K562 (cell line): Measurements from ENCODE around the gene PIK3C2B. TPM values are rescaled to one million over a fixed set of nuclear protein-coding genes. Genes with fewer than 3 reads are reported as not detected.

Source experiments
- ATAC-seq: fragments of 200-7000 bp; cut with Tn5 transposase; 3 replicates; pipeline ENCODE4 v1.9.1; 2020; ENCODE audit warnings: moderate library complexity
- BruUV-seq: library from RNA; stranded (reverse); fragments of 400-500 nt; replicated peaks from 2 replicates; lab custom pipeline; 2021; lab: Mats Ljungman, UMichigan
- CTCF ChIA-PET: fragments of 300-600 bp; formaldehyde crosslinking; extraction: SDS; loops from one replicate; lab custom pipeline; 2021; ENCODE audit warnings: low intra/inter-chr PET ratio; lab: Yijun Ruan, JAX
- POLR2A ChIA-PET: fragments of 300-600, 350-650 bp; sonication (Branson Sonifier 250); formaldehyde crosslinking; extraction: SDS; loops from one replicate; lab custom pipeline; 2021; ENCODE audit warnings: antibody characterized with exemption, inconsistent platforms; lab: Yijun Ruan, JAX
- DNase-seq, 4 experiments: peaks; one replicate each; pipeline versions ENCODE4 v3.0.0 to v3.0.0-alpha.2; 2011 to 2018; ENCODE audit warnings: low spot score in 3 of 4, mixed read lengths in 3 of 4; ENCODE audit errors: extremely low read depth in 1 of 4
- FAIRE-seq: peaks from 2 replicates; lab custom pipeline; 2011; peaks lifted over from hg19 to GRCh38; lab: Jason Lieb, UNC
- H2AFZ ChIP-seq: 2 replicates; pipeline ENCODE4 v1.6.0; 2011; ENCODE audit warnings: low read depth, low read length, control low read depth, inconsistent platforms
- H3K27ac ChIP-seq: fragments of 200-600 bp; 3 replicates; pipeline ENCODE4 v1.8.0; 2011; ENCODE audit warnings: low read depth, mild to moderate bottlenecking, control low read depth, inconsistent platforms, low read length, moderate library complexity, mixed read lengths; ENCODE audit errors: extremely low read depth
- H3K27me3 ChIP-seq, 2 experiments: fragments of 300-600 bp in 1 of 2; 2 replicates in 1 of 2; 3 replicates in 1 of 2; pipeline versions ENCODE4 v1.6.0 to v1.8.0; 2011; ENCODE audit warnings: inconsistent platforms in 2 of 2, low read length in 2 of 2, mild to moderate bottlenecking in 1 of 2, mixed read lengths in 1 of 2, moderate library complexity in 1 of 2; ENCODE audit not compliant: control insufficient read depth in 2 of 2, insufficient read depth in 2 of 2
- H3K36me3 ChIP-seq: fragments of 300-600 bp; 3 replicates; pipeline ENCODE4 v1.8.0; 2011; ENCODE audit warnings: mild to moderate bottlenecking, low read length, inconsistent platforms; ENCODE audit not compliant: control insufficient read depth, insufficient read depth
- H3K4me1 ChIP-seq, 2 experiments: fragments of 200-600 bp in 1 of 2; replicated peaks in 1 of 2; 2 replicates in 1 of 2; 3 replicates in 1 of 2; pipeline versions ENCODE4 v1.5.1 to v1.8.0; 2011; ENCODE audit warnings: inconsistent platforms in 2 of 2, low read length in 2 of 2, mild to moderate bottlenecking in 1 of 2, mixed read lengths in 1 of 2, moderate library complexity in 1 of 2; ENCODE audit not compliant: control insufficient read depth in 2 of 2, insufficient read depth in 2 of 2
- H3K4me2 ChIP-seq: 2 replicates; pipeline ENCODE4 v1.6.1; 2011; ENCODE audit warnings: low read length, control low read depth, inconsistent platforms, mixed read lengths; ENCODE audit not compliant: insufficient read depth
- H3K4me3 ChIP-seq: fragments of 200-600 bp; sonication (generic), shearing (Covaris generic); 2 replicates; pipeline ENCODE4 v1.5.1; 2016; ENCODE audit warnings: control low read depth, inconsistent platforms
- H3K79me2 ChIP-seq: fragments of 200-600 bp; 3 replicates; pipeline ENCODE4 v1.8.0; 2011; ENCODE audit warnings: low read length, inconsistent platforms; ENCODE audit not compliant: control insufficient read depth, insufficient read depth
- H3K9ac ChIP-seq, 2 experiments: 2 replicates each; pipeline versions ENCODE4 v1.6.0 to v1.6.1; 2011; ENCODE audit warnings: low read depth in 2 of 2, low read length in 2 of 2, control low read depth in 1 of 2, inconsistent platforms in 1 of 2, mild to moderate bottlenecking in 1 of 2, mixed read lengths in 1 of 2; ENCODE audit not compliant: insufficient read depth in 1 of 2
- H3K9me1 ChIP-seq: one replicate; pipeline ENCODE4 v1.6.0; 2011; ENCODE audit warnings: inconsistent platforms, mild to moderate bottlenecking, low read length, moderate library complexity; ENCODE audit not compliant: control insufficient read depth, insufficient read depth
- H3K9me3 ChIP-seq: replicated peaks from 2 replicates; pipeline ENCODE4 v1.5.1; 2011; ENCODE audit warnings: low read depth, low read length, inconsistent platforms; ENCODE audit not compliant: control insufficient read depth, insufficient read depth
- H4K20me1 ChIP-seq: replicated peaks from 2 replicates; pipeline ENCODE4 v1.6.1; 2011; ENCODE audit warnings: low read length, inconsistent platforms, mixed read lengths; ENCODE audit not compliant: control insufficient read depth, insufficient read depth
- DMBX1 ChIP-seq: fragments of 250-450 bp; sonication (Bioruptor Pico); IDR thresholded peaks from 2 replicates; pipeline ENCODE4 v1.8.0; 2022; ENCODE audit warnings: inconsistent platforms, mild to moderate bottlenecking, moderate library complexity, borderline replicate concordance
- FUS ChIP-seq: fragments of 200-400 bp; formaldehyde crosslinking; optimal IDR thresholded peaks from 2 replicates; pipeline ENCODE3; 2017; ENCODE audit warnings: low read depth, low read length
- KAT7 ChIP-seq: sonication (generic); formaldehyde crosslinking; IDR thresholded peaks from 2 replicates; pipeline ENCODE4 v1.8.0; 2022; ENCODE audit warnings: missing genetic modification reagents, mild to moderate bottlenecking, borderline replicate concordance
- KLF16 ChIP-seq: IDR thresholded peaks from 2 replicates; pipeline ENCODE4 v1.6.1; 2016; ENCODE audit warnings: antibody characterized with exemption
- NR2F6 ChIP-seq: fragments of 450-650 bp; formaldehyde crosslinking; IDR thresholded peaks from 2 replicates; pipeline ENCODE4 v1.4.0; 2020; ENCODE audit warnings: mild to moderate bottlenecking
- RB1 ChIP-seq: fragments of 450-650 bp; IDR thresholded peaks from 2 replicates; pipeline ENCODE4 v1.6.1; 2017; ENCODE audit warnings: low read depth, mild to moderate bottlenecking
- SOX6 ChIP-seq: fragments of 450-650 bp; IDR thresholded peaks from 2 replicates; pipeline ENCODE4 v1.6.1; 2014; ENCODE audit warnings: mild to moderate bottlenecking
- SRSF1 ChIP-seq: fragments of 200-400 bp; formaldehyde crosslinking; IDR thresholded peaks from 2 replicates; pipeline ENCODE4 v1.6.1; 2017; ENCODE audit warnings: mild to moderate bottlenecking, low read depth, low read length, moderate library complexity
- SRSF9 ChIP-seq: fragments of 200-400 bp; formaldehyde crosslinking; IDR thresholded peaks from 2 replicates; pipeline ENCODE4 v1.6.1; 2017; ENCODE audit warnings: low read depth, low read length, borderline replicate concordance
- TEAD1 ChIP-seq, 2 experiments: fragments of 450-650 bp in 1 of 2; sonication (generic) in 1 of 2; formaldehyde crosslinking; IDR thresholded peaks; 2 replicates each; pipeline versions ENCODE4 v1.4.0 to v1.8.0; 2020 to 2022; ENCODE audit warnings: mild to moderate bottlenecking in 2 of 2, missing genetic modification reagents in 1 of 2
- ZFPM2 ChIP-seq: fragments of 250-450 bp; sonication (Bioruptor Pico); IDR thresholded peaks from 2 replicates; pipeline ENCODE4 v1.5.1; 2022; ENCODE audit warnings: mild to moderate bottlenecking
- ZNF274 ChIP-seq: IDR thresholded peaks from 2 replicates; pipeline ENCODE4 v1.6.1; 2011; ENCODE audit warnings: low read depth, mild to moderate bottlenecking, low read length, moderate library complexity, borderline replicate concordance
- ZNF445 ChIP-seq: fragments of 250-450 bp; sonication (Bioruptor Pico); IDR thresholded peaks from 2 replicates; pipeline ENCODE4 v1.4.0; 2020; ENCODE audit warnings: low read depth, mild to moderate bottlenecking, moderate library complexity
- WGBS: fragments of 100-300 bp; shearing (Covaris generic); methylation state at CpG from one replicate; pipeline ENCODE4 v1.1.6; 2016; ENCODE audit warnings: low coverage, mixed read lengths; ENCODE audit not compliant: insufficient coverage; ENCODE audit errors: missing lambda C conversion rate; 5-methylcytosine and 5-hydroxymethylcytosine counted together
- in situ Hi-C: fragments of 300-500 bp; cut with MboI; formaldehyde crosslinking; loops from 4 replicates; pipeline ENCODE4 v1.15.0; 2018; ENCODE audit warnings: inconsistent platforms, mixed read lengths
- intact Hi-C: fragments of 100-400 bp; cut with micrococcal nuclease; formaldehyde crosslinking; loops from 2 replicates; pipeline ENCODE4 v1.14.2; 2022
- polyA plus RNA-seq, 8 experiments: library from polyadenylated mRNA; depleted of rRNA in 4 of 8; stranded (reverse) in 5 of 8; unstranded in 3 of 8; fragments of >200 nt; fragmentation: Nextera tagmentation in 2 of 8; fragmentation: Illumina TruSeq in 1 of 8; extraction: Ambion mirVana in 2 of 8; extraction: Trizol in 1 of 8; gene quantifications; 2 replicates each; pipeline versions ENCODE4 v1.2.1 to v1.2.3, GENCODE V29; 2011 to 2014; ENCODE audit warnings: inconsistent platforms in 1 of 8, missing spikeins in 1 of 8
- total RNA-seq, 7 experiments: library from RNA; depleted of rRNA in 6 of 7; stranded (reverse); fragments of >200 nt in 6 of 7; fragmentation: Illumina TruSeq in 2 of 7; extraction: Trizol in 2 of 7; gene quantifications; 2 replicates each; pipeline versions ENCODE4 v1.2.1 to v1.2.3, GENCODE V29; 2011 to 2021; ENCODE audit warnings: low replicate concordance in 1 of 7
- TF ChIP-seq, protein P1 (sequence below), 2 experiments: fragments of 450-650 bp; conservative IDR thresholded peaks; 2 replicates each; pipeline ENCODE4 v1.6.1; 2017; ENCODE audit warnings: mild to moderate bottlenecking in 2 of 2, moderate library complexity in 2 of 2
- TF ChIP-seq, protein P2 (sequence below): fragments of 450-650 bp; formaldehyde crosslinking; conservative IDR thresholded peaks from 2 replicates; pipeline ENCODE4 v1.4.0; 2022; ENCODE audit warnings: mild to moderate bottlenecking, missing genetic modification characterization

PIK3C2B gene
- total and polyA plus RNA-seq, 9 of the 15 experiments (the other 6 are each of a cell fraction or from before 2014, with no cell fraction given): 0.10 to 2.9 (median 0.72) TPM

DNA sequence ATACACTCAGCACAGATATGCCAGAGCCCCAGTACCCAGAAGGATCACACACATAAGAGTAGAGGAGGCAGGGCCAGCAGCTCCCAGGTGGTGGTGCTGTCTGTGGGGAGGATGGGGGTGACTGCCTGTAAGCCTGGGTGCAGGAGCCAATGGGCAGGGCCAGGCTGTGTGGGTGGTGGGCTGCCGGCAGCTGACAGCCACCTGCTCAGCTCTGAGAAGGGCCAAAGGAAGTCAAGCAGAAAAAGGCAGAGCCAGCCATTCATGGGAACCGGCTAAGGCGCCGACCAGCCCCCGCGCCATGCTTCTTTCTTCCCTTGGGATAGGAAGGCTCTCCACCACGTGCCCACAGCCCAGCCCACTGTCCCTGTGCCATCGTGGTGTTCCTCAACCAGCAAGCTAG is 14.1 kb downstream of the PIK3C2B start (continued):
- TF ChIP-seq, protein P1, sequence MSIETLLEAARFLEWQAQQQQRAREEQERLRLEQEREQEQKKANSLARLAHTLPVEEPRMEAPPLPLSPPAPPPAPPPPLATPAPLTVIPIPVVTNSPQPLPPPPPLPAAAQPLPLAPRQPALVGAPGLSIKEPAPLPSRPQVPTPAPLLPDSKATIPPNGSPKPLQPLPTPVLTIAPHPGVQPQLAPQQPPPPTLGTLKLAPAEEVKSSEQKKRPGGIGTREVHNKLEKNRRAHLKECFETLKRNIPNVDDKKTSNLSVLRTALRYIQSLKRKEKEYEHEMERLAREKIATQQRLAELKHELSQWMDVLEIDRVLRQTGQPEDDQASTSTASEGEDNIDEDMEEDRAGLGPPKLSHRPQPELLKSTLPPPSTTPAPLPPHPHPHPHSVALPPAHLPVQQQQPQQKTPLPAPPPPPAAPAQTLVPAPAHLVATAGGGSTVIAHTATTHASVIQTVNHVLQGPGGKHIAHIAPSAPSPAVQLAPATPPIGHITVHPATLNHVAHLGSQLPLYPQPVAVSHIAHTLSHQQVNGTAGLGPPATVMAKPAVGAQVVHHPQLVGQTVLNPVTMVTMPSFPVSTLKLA (conservative IDR thresholded peaks at IDR 0.05): no peak
- TF ChIP-seq, protein P2, sequence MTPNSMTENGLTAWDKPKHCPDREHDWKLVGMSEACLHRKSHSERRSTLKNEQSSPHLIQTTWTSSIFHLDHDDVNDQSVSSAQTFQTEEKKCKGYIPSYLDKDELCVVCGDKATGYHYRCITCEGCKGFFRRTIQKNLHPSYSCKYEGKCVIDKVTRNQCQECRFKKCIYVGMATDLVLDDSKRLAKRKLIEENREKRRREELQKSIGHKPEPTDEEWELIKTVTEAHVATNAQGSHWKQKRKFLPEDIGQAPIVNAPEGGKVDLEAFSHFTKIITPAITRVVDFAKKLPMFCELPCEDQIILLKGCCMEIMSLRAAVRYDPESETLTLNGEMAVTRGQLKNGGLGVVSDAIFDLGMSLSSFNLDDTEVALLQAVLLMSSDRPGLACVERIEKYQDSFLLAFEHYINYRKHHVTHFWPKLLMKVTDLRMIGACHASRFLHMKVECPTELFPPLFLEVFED: no peak
- TF ChIP-seq NR2F6 (CRISPR knock-in tag): no peak
- TF ChIP-seq TEAD1 (CRISPR knock-in tag; IDR thresholded peaks at IDR 0.05): no peak
- TF ChIP-seq ZFPM2 (CRISPR knock-in tag): no peak
- TF ChIP-seq SRSF9: no peak
- TF ChIP-seq, all 486 proteins: peak for 0

DNA sequence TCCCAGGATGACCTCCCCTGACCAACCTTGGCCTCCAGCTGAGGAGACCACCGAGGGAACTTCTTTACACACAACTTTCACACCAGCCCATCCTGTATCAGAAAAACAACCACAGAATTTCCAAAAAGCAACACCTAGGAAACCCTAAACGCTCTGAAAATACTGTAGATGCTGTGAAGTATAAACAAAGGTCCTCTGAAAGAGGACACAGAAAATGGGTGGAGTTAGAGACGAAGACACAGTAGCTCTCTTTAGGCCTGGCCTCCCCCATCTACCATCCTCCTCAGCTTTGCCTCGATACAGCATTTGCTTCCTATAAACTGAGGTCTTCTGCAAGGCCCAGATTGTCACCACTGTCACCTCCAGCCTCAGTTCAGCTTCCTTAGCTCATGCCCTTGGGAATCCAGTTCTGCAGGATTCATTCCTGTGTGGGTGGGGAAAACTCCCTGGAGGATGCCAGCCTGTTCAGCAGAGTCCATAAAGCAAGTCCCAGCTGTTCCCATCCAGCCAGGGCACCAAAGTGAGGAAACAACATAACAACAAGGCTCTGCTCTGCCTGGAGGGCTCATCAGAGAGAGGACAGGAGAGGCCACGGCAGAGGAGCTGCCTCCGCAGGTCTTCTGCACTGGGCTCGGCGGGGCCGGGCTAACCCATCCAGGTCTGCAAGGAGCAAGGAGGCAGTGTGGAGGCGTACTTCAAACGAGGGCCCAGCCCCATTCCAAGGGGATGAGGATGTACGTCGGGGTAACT is 15.0 kb downstream of the PIK3C2B start:
- no TSS peak for BruUV-seq
- Histone ChIP-seq H3K79me2 (no peaks in the 10 kb centered on the region), H2AFZ (no peak overlapping the region), H3K4me3 (no peak overlapping the region), H3K9me1 (no peaks in the 10 kb centered on the region), H4K20me1 (no peaks in the 10 kb centered on the region), H3K36me3 (no peaks in the 10 kb centered on the region), H3K9ac (0 out of 4 replicates have a peak overlapping the region, but pooled peaks of 1 of the 2 experiments have one; percentile 2), H3K9me3 (no peaks in the 10 kb centered on the region), H3K4me2 (no peak overlapping the region), H3K4me1 (peaks cover 0 to 4% of the 10 kb centered on the region in 2 experiments; a peak in 2 of 5 replicates), H3K27me3 (peaks cover 38 to 64% of the 10 kb centered on the region in 2 experiments), H3K27ac (no peak overlapping the region)
- 9% methylated on average over 13 of the region's 13 CpGs for WGBS
- ATAC-seq: no peak
- no peak for FAIRE-seq
- DNase-seq: no peak
- in situ Hi-C loops: no loop called here
- ChIA-PET POLR2A (interaction anchor here (0.6 to 1.9 kb wide), 11 partner anchors 9 to 81 kb away, joined by 3 to 10 read pairs (median 3); partner anchors contain the start of gene PIK3C2B), CTCF (no interaction called here)
- intact Hi-C loops: no loop called here
- no peak for TF ChIP-seq ZNF274
- no peak for TF ChIP-seq FUS
- TF ChIP-seq SRSF1: no peak
- no peak for TF ChIP-seq RB1
- TF ChIP-seq ZNF445: no peak
- TF ChIP-seq KAT7 (CRISPR knock-in tag): no peak
- TF ChIP-seq KLF16: no peak
- TF ChIP-seq DMBX1 (CRISPR knock-in tag): no peak
- no peak for TF ChIP-seq SOX6
